Thyroid gland (tissue), 4 donors: Measurements from ENCODE around the gene KRT6C.

ENCODE experiments used
- CTCF ChIP-seq, 6 experiments: fragments of 200-600 bp in 3 of 6; fragments of 450-650 bp in 3 of 6; sonication (generic) in 3 of 6; IDR thresholded peaks; one replicate each; pipeline ENCODE4 v1.5.1; 2016 to 2019; ENCODE audit warnings: antibody characterized with exemption in 6 of 6, mild to moderate bottlenecking in 2 of 6, inconsistent platforms in 1 of 6, moderate library complexity in 1 of 6
- POLR2A ChIP-seq, 2 donors: fragments of 450-650 bp; IDR thresholded peaks; one replicate each; pipeline ENCODE4 v1.6.1; 2017; ENCODE audit warnings: antibody characterized with exemption in 2 of 2, mild to moderate bottlenecking in 2 of 2, moderate library complexity in 1 of 2

- TF ChIP-seq CTCF (IDR thresholded peaks at IDR 0.05), result no peak
- no peak for TF ChIP-seq POLR2A (IDR thresholded peaks at IDR 0.05)
Observed at GRCh38 chr12:52521568-52522266, 48.1 kb upstream of the KRT6C start.
